Osteoblast (primary cell): ENCODE measurements around the gene F10. TPM values are rescaled to one million over a fixed set of nuclear protein-coding genes. Genes with fewer than 3 reads are reported as not detected.
A peak's percentile ranks its signal among the peaks of the same experiment; 100 is the strongest.

Source experiments
- DNase-seq: peaks from one replicate; pipeline ENCODE4 v3.0.0; 2011; ENCODE audit warnings: low spot score, mixed read lengths; ENCODE audit not compliant: insufficient read length; ENCODE audit errors: missing footprints
- H2AFZ ChIP-seq: 2 replicates; pipeline ENCODE4 v1.6.0; 2011; ENCODE audit warnings: mild to moderate bottlenecking, low read length
- H3K27ac ChIP-seq: 2 replicates; pipeline ENCODE4 v1.5.1; 2011; ENCODE audit warnings: mild to moderate bottlenecking, low read depth, low read length, moderate library complexity
- H3K27me3 ChIP-seq: 2 replicates; pipeline ENCODE4 v1.6.0; 2012; ENCODE audit warnings: mild to moderate bottlenecking, control low read depth, inconsistent platforms, low read length, moderate library complexity; ENCODE audit not compliant: insufficient read depth
- H3K36me3 ChIP-seq: 2 replicates; pipeline ENCODE4 v1.5.1; 2011; ENCODE audit warnings: mild to moderate bottlenecking, low read length, control low read depth, moderate library complexity; ENCODE audit not compliant: insufficient read depth
- H3K4me1 ChIP-seq: 2 replicates; pipeline ENCODE4 v1.5.1; 2011; ENCODE audit warnings: mild to moderate bottlenecking, low read length, control low read depth, moderate library complexity; ENCODE audit not compliant: insufficient read depth
- H3K4me2 ChIP-seq: 2 replicates; pipeline ENCODE4 v1.6.0; 2011; ENCODE audit warnings: mild to moderate bottlenecking, low read length; ENCODE audit not compliant: insufficient read depth
- H3K4me3 ChIP-seq: fragments of 200-600 bp; sonication (generic); 3 replicates; pipeline ENCODE4 v1.5.1; 2012; ENCODE audit warnings: mild to moderate bottlenecking, low read length, inconsistent platforms; ENCODE audit not compliant: insufficient read depth
- H3K79me2 ChIP-seq: 2 replicates; pipeline ENCODE4 v1.6.0; 2012; ENCODE audit warnings: mild to moderate bottlenecking, low read length, control low read depth, inconsistent platforms; ENCODE audit not compliant: insufficient read depth
- H3K9me3 ChIP-seq: 2 replicates; pipeline ENCODE4 v1.5.1; 2011; ENCODE audit warnings: low read depth, low read length, control low read depth
- H4K20me1 ChIP-seq: 2 replicates; pipeline ENCODE4 v1.6.0; 2012; ENCODE audit warnings: mild to moderate bottlenecking, low read length, control low read depth; ENCODE audit not compliant: insufficient read depth
- total RNA-seq: library from RNA; depleted of rRNA; stranded (reverse); fragments of >200 nt; gene quantifications from 2 replicates; pipeline ENCODE4 v1.2.3, GENCODE V29; 2012
- TF ChIP-seq, protein P1 (sequence below): IDR thresholded peaks from 2 replicates; pipeline ENCODE4 v1.5.1; 2011; ENCODE audit warnings: mild to moderate bottlenecking, low read depth, low read length, moderate library complexity; ENCODE audit errors: extremely low read depth

F10 gene
- total RNA-seq, 1 donor = not detected

- Histone ChIP-seq H3K79me2 (no peaks in the 10 kb centered on the region), H3K27ac (no peak overlapping the region), H3K4me1 (no peaks in the 10 kb centered on the region), H3K4me2 (no peak overlapping the region), H2AFZ (no peak overlapping the region), H3K4me3 (no peak overlapping the region), H4K20me1 (no peaks in the 10 kb centered on the region), H3K27me3 (no peaks in the 10 kb centered on the region), H3K9me3 (no peaks in the 10 kb centered on the region), H3K36me3 (peaks cover 37% of the 10 kb centered on the region)
- TF ChIP-seq, protein P1, sequence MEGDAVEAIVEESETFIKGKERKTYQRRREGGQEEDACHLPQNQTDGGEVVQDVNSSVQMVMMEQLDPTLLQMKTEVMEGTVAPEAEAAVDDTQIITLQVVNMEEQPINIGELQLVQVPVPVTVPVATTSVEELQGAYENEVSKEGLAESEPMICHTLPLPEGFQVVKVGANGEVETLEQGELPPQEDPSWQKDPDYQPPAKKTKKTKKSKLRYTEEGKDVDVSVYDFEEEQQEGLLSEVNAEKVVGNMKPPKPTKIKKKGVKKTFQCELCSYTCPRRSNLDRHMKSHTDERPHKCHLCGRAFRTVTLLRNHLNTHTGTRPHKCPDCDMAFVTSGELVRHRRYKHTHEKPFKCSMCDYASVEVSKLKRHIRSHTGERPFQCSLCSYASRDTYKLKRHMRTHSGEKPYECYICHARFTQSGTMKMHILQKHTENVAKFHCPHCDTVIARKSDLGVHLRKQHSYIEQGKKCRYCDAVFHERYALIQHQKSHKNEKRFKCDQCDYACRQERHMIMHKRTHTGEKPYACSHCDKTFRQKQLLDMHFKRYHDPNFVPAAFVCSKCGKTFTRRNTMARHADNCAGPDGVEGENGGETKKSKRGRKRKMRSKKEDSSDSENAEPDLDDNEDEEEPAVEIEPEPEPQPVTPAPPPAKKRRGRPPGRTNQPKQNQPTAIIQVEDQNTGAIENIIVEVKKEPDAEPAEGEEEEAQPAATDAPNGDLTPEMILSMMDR = no peak
- DNase-seq = peak; percentile 37
These were observed 47.9 kb downstream of the F10 start for GRCh38 chr13:113170511-113170910.

GRCh38 chr13:113171250-113172125 is 48.9 kb downstream of the F10 start:
- Histone ChIP-seq H2AFZ (no peak overlapping the region), H3K27ac (no peak overlapping the region), H3K4me3 (no peak overlapping the region), H3K27me3 (no peaks in the 10 kb centered on the region), H3K36me3 (peaks cover 47% of the 10 kb centered on the region), H3K4me2 (no peak overlapping the region), H4K20me1 (no peaks in the 10 kb centered on the region), H3K4me1 (no peaks in the 10 kb centered on the region), H3K79me2 (no peaks in the 10 kb centered on the region), H3K9me3 (no peaks in the 10 kb centered on the region)
- TF ChIP-seq, protein P1 = no peak
- peak; percentile 76 for DNase-seq

DNA sequence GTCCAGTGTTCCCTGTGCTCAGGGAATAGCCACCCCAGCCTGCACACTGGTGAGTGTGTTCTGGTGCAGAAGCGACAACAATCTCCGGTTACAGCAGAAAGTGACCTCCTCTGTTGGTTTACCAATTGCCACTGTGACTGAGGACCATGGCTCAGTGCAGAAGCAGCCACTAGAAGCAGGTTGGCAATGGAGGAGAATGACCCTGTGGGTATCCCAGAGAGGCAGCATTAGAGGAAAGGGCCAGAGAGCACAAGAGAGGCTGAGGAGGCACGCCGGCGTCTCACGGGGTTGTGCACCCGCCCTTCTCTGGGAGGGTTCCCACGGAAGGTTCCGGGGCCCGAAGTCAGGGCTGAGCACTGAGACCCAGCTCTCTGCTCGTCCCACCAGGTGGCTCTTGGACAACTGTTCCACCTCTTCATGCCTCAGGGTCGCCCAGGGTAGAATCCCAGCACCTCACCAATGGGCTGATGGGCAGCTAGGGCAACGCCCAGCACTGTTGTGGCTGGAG is 49.9 kb downstream of the F10 start:
- no peak overlapping the region for H2AFZ ChIP-seq
- no peak overlapping the region for H3K27ac ChIP-seq
- no peak overlapping the region for H3K4me2 ChIP-seq
- H3K4me3 ChIP-seq = no peak overlapping the region
- no peak for DNase-seq
- H4K20me1 ChIP-seq = no peaks in the 10 kb centered on the region
- no peaks in the 10 kb centered on the region for H3K79me2 ChIP-seq
- TF ChIP-seq, protein P1 = no peak
- no peaks in the 10 kb centered on the region for H3K27me3 ChIP-seq
- H3K36me3 ChIP-seq = peaks cover 52% of the 10 kb centered on the region
- no peaks in the 10 kb centered on the region for H3K9me3 ChIP-seq
- H3K4me1 ChIP-seq = no peaks in the 10 kb centered on the region

GRCh38 chr13:113176280-113176679 is 53.7 kb downstream of the F10 start:
- Histone ChIP-seq H4K20me1 (no peaks in the 10 kb centered on the region), H3K4me3 (no peak overlapping the region), H3K27ac (no peak overlapping the region), H2AFZ (no peak overlapping the region), H3K4me1 (peaks cover 16% of the 10 kb centered on the region), H3K27me3 (no peaks in the 10 kb centered on the region), H3K36me3 (peaks cover 70% of the 10 kb centered on the region), H3K4me2 (no peak overlapping the region), H3K79me2 (no peaks in the 10 kb centered on the region), H3K9me3 (no peaks in the 10 kb centered on the region)
- no peak for DNase-seq
- TF ChIP-seq, protein P1 = no peak
